ENCODE data around the gene SEMA3G.

The SEMA3G gene

GRCh38 chr3:52438579-52439425, 6.1 kb downstream of the SEMA3G start:
- DNase-seq = no peak

DNA sequence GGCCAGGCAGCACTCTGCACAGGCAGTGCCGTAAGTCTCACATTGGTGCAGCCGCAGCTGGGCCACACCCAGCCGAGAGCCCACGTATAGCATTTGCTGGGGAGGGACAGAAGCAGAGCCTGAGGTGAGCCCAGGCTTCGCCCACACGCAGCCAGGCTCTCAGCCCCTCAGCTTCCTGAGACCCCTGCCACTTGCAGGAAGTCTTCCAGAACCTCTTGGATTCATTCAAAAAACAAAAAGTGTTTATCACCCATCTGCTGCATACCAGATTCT, 6.9 kb downstream of the SEMA3G start:
- no peak for DNase-seq

DNA sequence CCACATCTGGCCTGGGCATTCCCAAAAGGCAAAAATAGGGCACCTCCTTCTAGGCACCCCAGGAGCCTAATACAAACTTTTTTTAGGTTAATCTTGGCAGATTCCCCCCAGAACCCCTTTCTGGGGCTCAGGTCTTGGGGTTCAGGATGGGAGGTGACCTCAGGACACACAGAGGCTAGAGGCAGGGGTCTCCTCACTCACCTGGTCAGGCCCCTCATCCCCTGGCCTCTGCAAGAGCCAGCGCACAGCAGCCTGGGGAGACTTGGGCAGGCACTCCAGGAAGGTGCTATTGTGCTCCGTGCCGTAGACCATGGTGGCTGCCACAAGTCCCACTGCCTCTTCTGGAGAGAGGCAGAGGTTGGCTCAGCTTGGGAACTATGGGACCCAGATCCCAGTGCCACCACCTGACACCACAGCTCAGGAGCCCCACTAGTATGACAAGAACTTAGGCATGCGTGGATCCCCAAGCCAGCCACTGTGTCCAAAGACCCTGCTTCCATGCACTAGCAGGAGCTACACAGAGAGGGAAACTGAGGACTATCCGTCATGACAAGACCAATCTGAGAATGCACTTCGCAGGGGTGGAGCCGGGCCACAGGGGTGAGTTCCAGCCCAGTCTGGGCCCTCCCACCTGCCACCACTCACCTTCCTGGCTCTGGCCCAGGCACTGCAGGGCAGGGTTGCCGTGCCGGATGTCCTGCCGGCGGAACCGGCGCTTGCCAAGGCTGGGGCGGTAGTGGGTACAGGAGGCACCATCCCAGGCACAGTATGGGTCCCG, 7.4 kb downstream of the SEMA3G start:
- DNase-seq = no peak

- DNase-seq = no peak
Measured at GRCh38 chr3:52436500-52437149, 8.3 kb downstream of the SEMA3G start.

- DNase-seq = no peak
Measured at GRCh38 chr3:52435246-52436101, 9.4 kb downstream of the SEMA3G start.

GRCh38 chr3:52434491-52435115, 10.3 kb downstream of the SEMA3G start:
- no peak for DNase-seq

GRCh38 chr3:52433996-52434479, 10.9 kb downstream of the SEMA3G start:
- DNase-seq = no peak

DNA sequence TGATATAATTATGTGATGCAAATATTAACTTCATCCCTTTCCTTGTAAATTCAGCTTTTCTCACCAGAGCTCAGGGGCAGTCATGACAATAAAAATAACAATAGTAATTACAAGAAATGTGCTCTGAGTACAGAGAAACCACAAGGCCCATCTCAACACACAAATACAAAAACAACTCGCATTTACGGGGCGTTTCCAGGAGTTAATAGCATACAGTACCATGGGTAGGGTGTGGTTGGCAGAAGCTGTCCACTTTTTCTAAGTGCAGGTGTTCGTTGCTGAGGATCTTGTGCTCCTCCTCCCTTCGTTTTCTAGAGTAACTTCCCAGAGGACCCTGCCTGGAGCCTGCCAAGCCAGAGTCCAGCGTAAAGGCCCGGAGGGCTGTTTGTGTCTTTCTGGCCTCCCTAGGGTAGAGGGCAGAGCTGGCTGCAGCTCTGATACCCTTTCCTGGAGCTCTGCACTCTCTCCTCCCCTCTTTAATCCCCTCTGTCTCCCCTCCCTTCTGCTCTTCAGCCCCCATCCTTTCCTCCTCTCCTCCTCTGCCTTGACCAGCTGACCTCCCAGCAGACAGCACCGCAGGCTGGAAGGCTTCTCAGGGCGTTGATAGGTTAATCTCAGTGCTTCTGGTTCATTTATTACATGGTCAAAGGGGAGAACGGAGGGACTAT, 11.4 kb downstream of the SEMA3G start:
- DNase-seq = no peak

DNA sequence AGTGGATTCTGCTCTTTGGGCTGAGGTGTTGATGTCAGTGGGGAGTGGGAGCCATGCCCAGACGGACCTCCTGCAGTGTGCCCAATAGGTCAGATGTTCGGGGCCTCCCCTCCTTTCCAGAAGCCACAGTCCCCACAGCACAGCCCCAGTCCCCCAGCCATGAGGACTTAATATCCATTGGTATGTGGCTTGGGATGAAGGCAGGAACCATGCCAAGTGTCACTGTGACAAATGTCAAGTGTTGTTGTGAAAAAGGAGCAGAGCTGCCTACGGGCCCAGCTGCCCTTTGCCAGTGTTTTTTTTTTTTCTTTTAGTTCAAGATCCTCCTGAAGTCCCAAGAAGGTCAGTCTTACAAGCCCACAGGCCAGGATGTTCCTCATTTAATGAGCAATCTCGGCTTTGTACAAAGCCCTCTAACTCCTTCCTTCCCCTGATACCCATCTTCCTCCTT, 12.2 kb downstream of the SEMA3G start:
- no peak for DNase-seq

DNA sequence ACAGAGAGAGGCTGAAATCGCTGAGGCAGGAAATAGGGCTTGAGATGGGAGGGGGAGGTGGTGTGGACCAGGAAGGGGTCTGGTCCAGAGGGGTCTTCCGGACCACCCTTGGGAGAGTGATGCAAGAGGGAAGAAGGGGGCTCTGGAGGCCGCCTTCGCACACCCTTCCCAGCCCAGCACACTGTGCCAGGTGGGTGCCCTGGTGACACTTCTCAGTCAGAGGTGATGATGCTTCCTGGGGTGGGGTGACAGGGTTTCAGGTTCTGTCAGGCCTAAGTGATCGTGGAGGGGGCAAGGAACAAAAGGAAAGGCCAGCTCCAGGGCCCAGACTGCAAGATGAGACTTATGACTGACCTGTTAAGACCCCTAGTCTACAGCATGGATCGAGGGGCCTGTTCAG, 12.7 kb downstream of the SEMA3G start:
- no peak for DNase-seq

GRCh38 chr3:52431459-52432223, 13.3 kb downstream of the SEMA3G start:
- no peak for DNase-seq

DNA sequence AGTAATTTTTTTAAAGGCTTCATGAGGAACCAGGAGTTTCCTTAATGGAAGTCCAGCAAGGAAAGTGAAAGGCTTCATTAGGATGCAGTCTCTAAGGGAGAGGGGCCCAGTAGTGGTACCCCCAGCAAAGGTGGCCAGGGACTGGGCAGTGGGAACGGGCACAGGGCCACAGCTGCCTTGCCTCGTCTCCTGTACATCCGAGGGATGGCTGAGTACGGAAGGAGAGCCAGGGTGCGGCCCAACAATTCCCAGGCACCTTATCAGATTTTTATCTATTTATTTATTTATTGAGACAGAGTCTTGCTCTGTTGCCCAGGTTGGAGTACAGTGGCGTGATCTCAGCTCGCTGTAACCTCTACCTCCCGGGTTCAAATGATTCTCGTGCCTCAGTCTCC, 14.5 kb downstream of the SEMA3G start:
- no peak for DNase-seq

DNA sequence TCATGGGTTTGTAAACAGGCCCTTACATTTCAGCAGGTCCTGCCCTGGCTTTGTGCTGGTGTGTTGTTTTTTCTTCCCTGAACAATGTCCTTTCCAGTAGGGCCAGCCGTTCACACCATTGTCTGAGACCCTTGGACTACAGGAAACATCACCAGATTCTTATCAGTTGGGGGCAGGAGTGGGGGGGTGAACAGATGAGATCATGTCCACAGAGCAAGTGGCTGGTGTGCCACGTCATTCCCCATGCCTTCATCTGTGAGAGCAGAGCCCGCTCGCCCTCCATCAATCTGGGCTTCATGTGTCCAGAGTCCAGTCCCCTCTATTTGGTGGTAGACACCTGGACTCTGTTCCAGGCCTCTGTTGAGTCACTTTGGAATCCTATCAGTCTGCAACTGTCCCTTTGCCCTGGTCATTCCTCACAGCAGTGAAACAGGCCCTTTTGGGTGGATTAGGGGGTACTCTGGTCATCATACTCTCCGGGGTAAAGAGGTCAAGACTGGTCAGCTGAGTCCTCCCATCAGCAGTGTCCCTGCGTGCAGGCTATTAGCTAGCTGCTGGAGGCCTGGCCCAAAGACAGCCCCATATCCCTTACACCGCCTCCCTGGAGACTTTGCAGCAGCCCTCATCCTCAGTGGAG, 15.0 kb downstream of the SEMA3G start:
- no peak for DNase-seq

DNA sequence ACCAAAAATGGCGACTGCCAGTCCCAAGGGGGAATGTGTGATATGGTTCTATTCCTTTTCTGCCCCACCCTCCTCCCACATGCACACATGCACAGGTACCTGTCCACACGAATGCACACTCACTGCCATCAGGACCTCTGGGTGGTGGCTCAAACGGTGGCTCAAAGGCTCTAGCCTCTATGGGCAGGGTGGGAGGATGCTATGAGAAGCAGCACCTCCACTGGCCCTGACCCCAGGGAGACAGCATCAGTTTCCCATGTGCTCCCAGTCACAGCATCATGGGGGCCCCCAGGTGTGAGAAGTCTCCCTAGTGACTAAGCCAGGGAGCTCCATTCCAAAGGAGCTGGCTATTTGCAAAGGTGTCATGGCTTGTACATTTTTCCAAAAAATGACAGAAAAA, 15.9 kb downstream of the SEMA3G start:
- DNase-seq = no peak

- peak; percentile 40 to 53 for DNase-seq
Measured at GRCh38 chr3:52428151-52429005, 16.5 kb downstream of the SEMA3G start.

DNA sequence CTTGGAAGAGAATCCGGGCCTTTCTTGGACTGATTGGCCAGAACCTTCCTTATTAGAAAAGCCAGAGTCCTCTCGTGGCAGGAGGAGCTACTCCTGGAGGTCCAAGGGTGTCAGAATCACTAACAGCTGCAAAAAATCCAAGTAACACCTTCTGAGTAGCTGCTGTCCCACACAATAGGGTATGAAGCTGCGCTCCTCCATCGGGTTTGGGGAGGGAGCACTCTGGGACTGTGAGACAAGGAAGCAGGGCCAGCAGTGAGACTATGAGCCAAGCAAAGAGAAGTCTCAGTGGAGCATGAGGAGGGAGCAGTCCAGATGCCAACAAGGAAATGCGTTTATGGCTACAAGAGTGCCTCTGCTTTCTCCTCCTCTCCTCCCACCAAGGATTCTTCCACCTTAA, 21.7 kb downstream of the SEMA3G start:
- no peak for DNase-seq

- DNase-seq = no peak
Measured at GRCh38 chr3:52422669-52423068, 22.2 kb downstream of the SEMA3G start.

DNA sequence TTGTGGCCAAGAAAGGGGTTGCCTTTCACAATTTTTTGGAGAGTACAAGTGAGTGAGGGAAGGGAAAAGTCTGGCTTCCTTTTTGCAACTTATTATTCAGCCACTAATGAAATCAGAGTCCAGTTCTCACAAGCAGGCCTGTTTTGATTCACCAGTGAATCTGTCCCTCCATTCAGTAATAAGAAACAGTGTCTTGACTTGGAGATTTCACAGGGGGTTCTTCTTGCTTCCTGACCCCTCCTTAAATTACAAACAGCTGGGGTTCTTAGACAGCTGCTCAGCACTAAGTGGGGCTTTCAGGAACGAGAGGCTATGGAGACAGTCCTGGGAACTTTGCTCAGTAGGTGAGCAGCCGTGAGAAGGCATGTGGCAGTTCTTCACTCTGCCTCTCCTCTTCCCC, 24.5 kb downstream of the SEMA3G start:
- DNase-seq = no peak

- DNase-seq = no peak
Measured at GRCh38 chr3:52415800-52416199, 29.1 kb downstream of the SEMA3G start.
